ENCODE data around the gene QRICH1. TPM values are rescaled to one million over a fixed set of nuclear protein-coding genes. Genes with fewer than 3 reads are reported as not detected.

QRICH1 gene
- total and polyA plus RNA-seq, 2 of the 13 experiments (the other 11 are each of a cell fraction or from before 2014, with no cell fraction given): 52.6 to 102 TPM

DNA sequence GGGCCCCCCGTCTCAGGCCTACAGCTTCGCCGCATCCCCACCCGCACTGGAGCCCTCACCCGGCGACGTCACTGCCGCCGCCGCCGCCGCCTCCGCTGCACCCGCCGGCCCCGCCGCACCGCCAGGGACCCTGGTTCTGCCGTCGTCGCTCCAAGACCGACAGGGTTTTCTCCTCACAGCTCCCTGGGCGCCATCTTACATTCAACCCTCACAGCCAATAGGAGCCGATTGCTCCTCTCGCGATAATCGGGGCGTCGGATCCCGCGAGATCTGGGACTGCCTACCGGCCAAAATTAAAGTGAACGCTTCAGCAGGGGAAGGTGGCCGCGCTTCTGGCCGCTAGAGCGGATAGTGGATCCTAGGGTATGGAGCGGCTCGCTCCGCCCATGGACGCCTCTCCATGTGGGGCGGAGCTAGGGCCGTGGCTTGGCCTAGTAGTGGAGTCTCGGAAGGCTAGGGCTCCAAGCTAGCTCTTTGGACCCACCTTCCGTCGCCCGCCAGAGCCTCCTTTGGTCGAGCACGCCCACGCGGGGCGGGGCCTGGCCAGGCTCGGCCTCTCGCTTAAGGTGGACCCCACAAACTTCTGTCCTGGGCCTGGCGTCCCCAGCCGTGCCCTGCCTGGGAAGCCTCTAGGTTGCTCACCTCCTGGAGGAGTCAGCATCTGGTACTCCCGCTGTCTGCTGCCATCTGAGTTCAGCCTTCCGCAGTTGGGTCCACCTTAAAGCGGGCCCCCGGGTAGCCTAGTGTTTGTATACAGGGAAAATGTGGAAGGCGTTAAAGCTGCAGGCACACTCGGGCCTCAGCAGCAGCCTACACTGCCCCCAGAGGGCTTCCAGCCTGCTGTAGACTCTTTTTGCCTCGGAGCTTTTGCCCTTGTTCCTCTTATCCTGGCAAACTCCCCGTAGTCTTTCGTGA is at the start of gene QRICH1 (continued):
- TF ChIP-seq, protein P1, sequence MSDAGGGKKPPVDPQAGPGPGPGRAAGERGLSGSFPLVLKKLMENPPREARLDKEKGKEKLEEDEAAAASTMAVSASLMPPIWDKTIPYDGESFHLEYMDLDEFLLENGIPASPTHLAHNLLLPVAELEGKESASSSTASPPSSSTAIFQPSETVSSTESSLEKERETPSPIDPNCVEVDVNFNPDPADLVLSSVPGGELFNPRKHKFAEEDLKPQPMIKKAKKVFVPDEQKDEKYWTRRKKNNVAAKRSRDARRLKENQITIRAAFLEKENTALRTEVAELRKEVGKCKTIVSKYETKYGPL (CRISPR knock-in tag; IDR thresholded peaks at IDR 0.05): no peak
- TF ChIP-seq ZNF543 (CRISPR knock-in tag; IDR thresholded peaks at IDR 0.05) (peak; percentile 14; the same call in 1 of the 2 replicates), DR1 (CRISPR knock-in tag; IDR thresholded peaks at IDR 0.05) (peak; percentile 49; the same call in 1 of the 2 replicates), ZSCAN9 (CRISPR knock-in tag; IDR thresholded peaks at IDR 0.05; ENCODE audit: borderline replicate concordance) (0 out of 2 replicates have a peak, but pooled peaks have one; percentile 9), HNRNPH1 (optimal IDR thresholded peaks at IDR 0.05; ENCODE audit: low read depth, low read length) (no peak), KLF15 (CRISPR knock-in tag; IDR thresholded peaks at IDR 0.05; ENCODE audit: borderline replicate concordance) (no peak), HMG20B (CRISPR knock-in tag; conservative IDR thresholded peaks at IDR 0.05) (no peak), KLF11 (CRISPR knock-in tag; IDR thresholded peaks at IDR 0.05) (no peak; the same call in 1 of the 2 replicates), HCFC1 (IDR thresholded peaks at IDR 0.05; ENCODE audit: low read depth, low read length) (peak; percentile 58), HOXA5 (CRISPR knock-in tag; IDR thresholded peaks at IDR 0.05) (no peak), SMAD1 (CRISPR knock-in tag; IDR thresholded peaks at IDR 0.05; ENCODE audit: borderline replicate concordance, low read depth) (no peak; the same call in 1 of the 2 replicates), ZNF883 (CRISPR knock-in tag; IDR thresholded peaks at IDR 0.05; ENCODE audit: not compliant biosample characterization) (peak; percentile 27), SETDB1 (CRISPR knock-in tag; IDR thresholded peaks at IDR 0.05; ENCODE audit: borderline replicate concordance) (no peak), CENPX (CRISPR knock-in tag; IDR thresholded peaks at IDR 0.05) (no peak), ZNF264 (CRISPR knock-in tag; IDR thresholded peaks at IDR 0.05) (no peak; the same call in 1 of the 2 replicates), ZNF468 (CRISPR knock-in tag; IDR thresholded peaks at IDR 0.05) (0 out of 2 replicates have a peak, but pooled peaks have one; percentile 17)
- TF ChIP-seq, protein P2, sequence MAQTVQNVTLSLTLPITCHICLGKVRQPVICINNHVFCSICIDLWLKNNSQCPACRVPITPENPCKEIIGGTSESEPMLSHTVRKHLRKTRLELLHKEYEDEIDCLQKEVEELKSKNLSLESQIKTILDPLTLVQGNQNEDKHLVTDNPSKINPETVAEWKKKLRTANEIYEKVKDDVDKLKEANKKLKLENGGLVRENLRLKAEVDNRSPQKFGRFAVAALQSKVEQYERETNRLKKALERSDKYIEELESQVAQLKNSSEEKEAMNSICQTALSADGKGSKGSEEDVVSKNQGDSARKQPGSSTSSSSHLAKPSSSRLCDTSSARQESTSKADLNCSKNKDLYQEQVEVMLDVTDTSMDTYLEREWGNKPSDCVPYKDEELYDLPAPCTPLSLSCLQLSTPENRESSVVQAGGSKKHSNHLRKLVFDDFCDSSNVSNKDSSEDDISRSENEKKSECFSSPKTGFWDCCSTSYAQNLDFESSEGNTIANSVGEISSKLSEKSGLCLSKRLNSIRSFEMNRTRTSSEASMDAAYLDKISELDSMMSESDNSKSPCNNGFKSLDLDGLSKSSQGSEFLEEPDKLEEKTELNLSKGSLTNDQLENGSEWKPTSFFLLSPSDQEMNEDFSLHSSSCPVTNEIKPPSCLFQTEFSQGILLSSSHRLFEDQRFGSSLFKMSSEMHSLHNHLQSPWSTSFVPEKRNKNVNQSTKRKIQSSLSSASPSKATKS (CRISPR knock-in tag; IDR thresholded peaks at IDR 0.05): no peak; the same call in 1 of the 2 replicates
- TF ChIP-seq, protein P3, sequence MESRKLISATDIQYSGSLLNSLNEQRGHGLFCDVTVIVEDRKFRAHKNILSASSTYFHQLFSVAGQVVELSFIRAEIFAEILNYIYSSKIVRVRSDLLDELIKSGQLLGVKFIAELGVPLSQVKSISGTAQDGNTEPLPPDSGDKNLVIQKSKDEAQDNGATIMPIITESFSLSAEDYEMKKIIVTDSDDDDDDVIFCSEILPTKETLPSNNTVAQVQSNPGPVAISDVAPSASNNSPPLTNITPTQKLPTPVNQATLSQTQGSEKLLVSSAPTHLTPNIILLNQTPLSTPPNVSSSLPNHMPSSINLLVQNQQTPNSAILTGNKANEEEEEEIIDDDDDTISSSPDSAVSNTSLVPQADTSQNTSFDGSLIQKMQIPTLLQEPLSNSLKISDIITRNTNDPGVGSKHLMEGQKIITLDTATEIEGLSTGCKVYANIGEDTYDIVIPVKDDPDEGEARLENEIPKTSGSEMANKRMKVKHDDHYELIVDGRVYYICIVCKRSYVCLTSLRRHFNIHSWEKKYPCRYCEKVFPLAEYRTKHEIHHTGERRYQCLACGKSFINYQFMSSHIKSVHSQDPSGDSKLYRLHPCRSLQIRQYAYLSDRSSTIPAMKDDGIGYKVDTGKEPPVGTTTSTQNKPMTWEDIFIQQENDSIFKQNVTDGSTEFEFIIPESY (CRISPR knock-in tag; IDR thresholded peaks at IDR 0.05): no peak
- TF ChIP-seq, protein P4, sequence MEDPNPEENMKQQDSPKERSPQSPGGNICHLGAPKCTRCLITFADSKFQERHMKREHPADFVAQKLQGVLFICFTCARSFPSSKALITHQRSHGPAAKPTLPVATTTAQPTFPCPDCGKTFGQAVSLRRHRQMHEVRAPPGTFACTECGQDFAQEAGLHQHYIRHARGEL (CRISPR knock-in tag; IDR thresholded peaks at IDR 0.05): no peak
- TF ChIP-seq, protein P5, sequence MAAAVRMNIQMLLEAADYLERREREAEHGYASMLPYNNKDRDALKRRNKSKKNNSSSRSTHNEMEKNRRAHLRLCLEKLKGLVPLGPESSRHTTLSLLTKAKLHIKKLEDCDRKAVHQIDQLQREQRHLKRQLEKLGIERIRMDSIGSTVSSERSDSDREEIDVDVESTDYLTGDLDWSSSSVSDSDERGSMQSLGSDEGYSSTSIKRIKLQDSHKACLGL (CRISPR knock-in tag; IDR thresholded peaks at IDR 0.05): 0 out of 2 replicates have a peak, but pooled peaks have one; percentile 29
- TF ChIP-seq, protein P6, sequence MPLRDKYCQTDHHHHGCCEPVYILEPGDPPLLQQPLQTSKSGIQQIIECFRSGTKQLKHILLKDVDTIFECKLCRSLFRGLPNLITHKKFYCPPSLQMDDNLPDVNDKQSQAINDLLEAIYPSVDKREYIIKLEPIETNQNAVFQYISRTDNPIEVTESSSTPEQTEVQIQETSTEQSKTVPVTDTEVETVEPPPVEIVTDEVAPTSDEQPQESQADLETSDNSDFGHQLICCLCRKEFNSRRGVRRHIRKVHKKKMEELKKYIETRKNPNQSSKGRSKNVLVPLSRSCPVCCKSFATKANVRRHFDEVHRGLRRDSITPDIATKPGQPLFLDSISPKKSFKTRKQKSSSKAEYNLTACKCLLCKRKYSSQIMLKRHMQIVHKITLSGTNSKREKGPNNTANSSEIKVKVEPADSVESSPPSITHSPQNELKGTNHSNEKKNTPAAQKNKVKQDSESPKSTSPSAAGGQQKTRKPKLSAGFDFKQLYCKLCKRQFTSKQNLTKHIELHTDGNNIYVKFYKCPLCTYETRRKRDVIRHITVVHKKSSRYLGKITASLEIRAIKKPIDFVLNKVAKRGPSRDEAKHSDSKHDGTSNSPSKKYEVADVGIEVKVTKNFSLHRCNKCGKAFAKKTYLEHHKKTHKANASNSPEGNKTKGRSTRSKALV (CRISPR knock-in tag; IDR thresholded peaks at IDR 0.05): no peak

All from HepG2 (cell line).